GM19238 (cell line): ENCODE data around the gene SEMA3D.

Source experiments
- DNase-seq: peaks from one replicate; pipeline ENCODE4 v3.0.0; 2011; ENCODE audit warnings: low spot score; ENCODE audit not compliant: insufficient read length

Gene SEMA3D

GRCh38 chr7:85081392-85081791 lies 105.5 kb downstream of the SEMA3D start:
- DNase-seq: no peak

DNA sequence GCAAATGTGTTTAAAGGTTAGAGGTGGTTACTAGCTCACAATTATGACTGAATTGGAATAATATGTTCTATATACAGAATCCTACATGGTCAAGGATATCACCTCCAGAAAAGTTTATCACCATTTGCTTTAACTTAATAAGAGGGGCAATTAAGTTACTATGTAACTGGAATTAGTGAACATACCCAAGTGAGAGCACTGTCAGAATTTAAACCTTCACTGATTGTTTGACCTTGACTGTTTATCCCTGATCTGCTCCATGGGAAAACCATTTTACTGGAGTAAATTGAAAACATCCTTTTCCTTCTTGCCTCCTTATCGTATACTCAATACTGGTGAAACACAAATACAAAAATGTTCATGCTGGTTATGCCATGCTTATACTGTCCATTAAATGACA lies 107.4 kb downstream of the SEMA3D start:
- no peak for DNase-seq

DNA sequence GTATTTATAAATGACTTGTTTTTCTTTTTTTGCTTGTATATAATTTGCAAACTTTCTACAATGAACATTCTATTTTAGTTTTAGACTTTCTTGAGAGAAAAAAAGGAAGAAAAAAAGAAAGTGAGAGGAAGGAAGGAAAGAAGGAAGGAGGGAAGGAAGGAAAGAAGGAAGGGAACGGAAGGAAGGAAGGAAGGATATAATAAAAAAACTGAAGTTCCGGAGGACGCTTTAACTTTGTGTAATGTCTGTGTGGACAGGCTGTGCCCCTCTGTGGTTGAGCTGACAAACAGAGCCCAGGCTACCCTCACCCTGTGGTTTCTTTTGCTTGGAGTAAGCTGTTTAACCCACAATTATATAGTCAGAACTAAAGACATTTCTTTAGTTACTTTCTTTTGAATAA lies 108.7 kb downstream of the SEMA3D start:
- no peak for DNase-seq

DNA sequence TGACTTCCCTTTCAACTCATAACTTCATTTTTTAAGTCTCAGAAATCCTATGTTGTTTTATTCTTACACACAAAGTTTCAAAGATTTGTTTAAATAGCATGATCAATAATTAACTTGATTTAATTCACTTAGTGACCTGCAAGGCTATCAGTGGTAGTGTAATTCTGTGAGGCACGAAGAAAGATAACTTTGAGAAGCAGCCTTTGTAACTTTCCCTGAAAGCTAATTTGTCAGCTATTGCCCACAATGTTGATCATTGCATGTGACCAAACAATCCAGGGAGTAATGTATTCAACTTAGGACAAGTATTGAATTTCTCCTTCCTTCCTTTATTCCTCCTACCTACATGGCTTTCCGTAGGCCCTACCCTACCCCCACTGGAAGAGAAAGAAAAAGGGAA lies 111.0 kb downstream of the SEMA3D start:
- no peak for DNase-seq

- DNase-seq: no peak
Measured at GRCh38 chr7:85074992-85075391, 111.9 kb downstream of the SEMA3D start.

DNA sequence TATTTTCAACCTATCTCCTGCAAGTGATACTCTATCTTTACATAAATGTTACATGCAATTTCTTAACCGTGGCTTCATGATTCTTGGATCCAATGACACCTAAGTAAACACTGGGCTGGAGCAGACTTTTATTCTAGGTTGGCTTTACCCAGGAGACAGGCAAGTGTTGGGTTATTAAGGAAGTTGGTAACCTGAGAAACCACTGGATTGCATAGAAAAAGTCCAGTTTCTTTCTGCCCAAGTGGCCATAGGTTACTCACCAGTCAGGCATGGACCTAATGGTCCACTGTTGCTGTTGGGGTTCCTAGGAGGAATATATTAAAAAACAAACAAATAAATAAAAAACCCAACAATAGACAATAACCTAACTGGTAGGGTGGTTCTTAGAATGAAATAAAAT lies 112.8 kb downstream of the SEMA3D start:
- DNase-seq: no peak

- no peak for DNase-seq
Measured at GRCh38 chr7:85070967-85071628, 115.8 kb downstream of the SEMA3D start.

GRCh38 chr7:85068799-85069198 lies 118.1 kb downstream of the SEMA3D start:
- no peak for DNase-seq

DNA sequence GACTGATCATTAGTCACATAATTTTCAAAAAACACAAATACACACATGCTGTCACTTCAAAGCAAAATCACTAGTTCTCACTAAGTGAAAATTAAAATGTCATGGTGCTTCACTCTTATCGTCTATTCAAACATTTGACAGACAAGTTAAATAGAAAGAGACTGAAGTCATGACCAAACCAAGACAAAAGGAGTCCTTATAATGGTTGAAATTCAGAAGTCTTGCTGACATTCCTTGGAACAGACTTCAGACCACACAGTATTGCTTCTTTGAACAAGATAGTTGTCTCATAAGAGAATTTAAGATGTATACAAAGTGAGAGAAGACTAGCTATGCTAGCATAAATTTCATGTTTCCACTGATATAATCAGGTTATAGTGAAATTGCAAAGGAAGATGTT lies 119.5 kb downstream of the SEMA3D start:
- no peak for DNase-seq

DNA sequence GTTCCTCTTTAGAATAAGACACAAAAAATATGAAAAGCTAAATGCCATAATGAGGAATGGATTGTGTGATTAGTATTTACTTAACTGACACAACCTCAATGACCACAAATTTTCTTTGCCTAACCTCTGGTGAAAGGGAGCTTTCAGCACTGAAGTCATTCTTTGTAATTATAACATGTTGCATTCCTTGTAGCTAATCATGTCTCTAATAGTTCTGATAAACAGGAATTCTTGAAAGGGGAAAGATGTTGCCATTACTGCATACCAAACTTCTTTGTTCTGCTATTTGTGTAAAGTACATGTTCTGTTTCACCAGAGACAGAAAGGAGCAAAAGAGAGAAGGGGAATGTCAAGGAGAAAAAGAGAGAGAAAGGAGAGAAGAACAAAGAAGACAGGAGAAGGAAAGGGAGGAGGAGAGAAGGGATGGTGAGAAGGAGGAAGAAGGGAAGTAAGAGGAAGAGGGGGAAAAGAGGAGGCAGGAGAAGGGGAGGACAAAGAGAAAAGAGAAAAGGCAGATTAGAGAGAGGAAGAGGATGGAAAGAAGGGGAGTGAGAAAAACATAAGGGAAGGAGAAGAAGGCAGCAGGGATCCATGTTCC lies 120.9 kb downstream of the SEMA3D start:
- no peak for DNase-seq

DNA sequence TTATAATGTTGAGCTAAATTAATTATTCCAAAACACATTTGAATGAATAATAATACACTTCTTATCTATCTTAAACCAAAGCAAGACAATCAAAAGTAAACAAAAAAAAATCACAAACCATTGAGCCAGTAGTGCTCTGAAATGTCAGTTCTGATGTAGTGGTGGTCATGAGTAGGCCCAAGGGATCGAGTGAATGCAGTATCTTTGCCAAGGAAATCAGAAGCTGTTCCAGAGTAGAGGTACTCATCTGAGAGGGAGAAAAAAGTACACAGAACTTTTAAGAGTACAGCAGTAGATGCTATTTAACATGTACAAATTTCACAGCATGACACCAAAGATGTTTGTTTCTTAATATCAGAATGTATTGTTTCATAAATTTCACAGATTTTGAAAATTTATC lies 121.5 kb downstream of the SEMA3D start:
- no peak for DNase-seq

DNA sequence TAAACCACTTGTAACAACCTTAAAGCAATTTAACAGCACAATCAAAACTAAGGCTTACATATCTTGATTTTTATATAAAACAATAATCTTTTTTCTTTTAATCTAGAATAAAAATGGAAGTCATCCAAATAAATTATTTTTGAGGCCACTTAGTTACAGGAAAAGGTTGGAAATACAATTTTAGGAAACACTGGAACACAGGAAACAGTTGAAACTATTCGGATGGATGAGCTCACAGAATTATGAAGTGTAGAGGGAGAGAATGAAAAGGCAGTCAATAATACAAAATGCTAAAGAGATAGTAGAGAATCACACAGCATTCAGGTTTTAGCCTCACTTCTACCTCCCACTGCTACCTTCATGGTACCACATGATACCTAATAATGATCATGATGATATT lies 124.2 kb downstream of the SEMA3D start:
- no peak for DNase-seq

DNA sequence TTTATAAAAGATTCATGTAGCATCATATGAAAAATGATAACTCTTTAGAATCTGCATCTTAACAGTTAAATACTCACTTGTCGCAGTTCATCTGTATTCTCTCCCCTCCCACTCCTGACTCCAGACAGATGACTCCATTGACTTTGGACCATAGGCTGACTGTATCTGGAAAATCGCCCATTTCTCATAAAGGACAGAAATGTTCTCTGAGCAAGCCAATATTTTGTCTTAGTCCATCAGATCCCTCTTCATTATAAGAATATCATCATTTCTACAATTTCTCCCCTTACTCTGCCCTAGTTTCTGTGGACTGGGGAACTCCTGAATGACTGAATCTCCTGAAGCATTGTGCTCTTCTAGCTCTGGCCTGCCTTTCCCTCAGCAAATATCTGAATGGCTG lies 125.4 kb downstream of the SEMA3D start:
- no peak for DNase-seq

DNA sequence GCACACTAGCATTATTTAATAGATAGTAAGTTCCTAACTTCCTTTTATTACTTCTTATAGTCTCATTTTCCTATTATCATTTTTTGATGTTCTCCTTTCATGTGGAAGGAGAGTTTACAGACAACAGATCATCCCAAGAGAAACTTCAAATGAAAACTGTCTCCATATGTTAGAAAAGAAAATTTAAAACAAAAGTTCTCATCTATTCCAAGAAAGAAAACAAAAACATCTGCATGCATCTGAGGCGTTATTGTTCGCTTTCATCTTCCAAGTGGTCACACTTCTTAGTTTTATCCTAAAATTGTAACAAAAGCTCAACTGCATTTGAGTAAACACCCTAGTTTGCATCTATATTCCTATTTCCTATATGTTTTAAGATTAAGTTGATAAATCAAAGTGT lies 126.2 kb downstream of the SEMA3D start:
- no peak for DNase-seq

GRCh38 chr7:85055906-85056305 lies 130.9 kb downstream of the SEMA3D start:
- no peak for DNase-seq

- no peak for DNase-seq
Measured at GRCh38 chr7:85055196-85055595, 131.7 kb downstream of the SEMA3D start.

DNA sequence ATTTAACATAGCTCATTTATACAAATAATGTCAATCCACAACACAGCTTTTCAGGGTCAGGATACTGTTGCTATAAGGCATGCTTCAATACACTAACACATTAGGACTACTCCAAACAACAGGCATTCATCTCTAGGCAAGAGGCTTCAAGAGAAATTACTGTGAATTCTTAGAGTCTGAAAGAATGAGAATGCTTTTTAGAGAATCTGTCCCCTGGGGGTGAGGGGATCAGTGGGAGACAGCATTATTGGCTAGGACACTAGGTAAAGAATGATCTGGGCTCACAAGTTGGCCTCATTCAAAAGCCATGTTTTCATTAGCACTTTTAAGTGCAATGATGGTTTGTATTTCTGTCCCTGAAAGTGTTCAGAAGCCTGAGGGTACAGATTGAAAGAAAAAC lies 132.6 kb downstream of the SEMA3D start:
- DNase-seq: no peak

GRCh38 chr7:85052894-85053293 lies 134.0 kb downstream of the SEMA3D start:
- no peak for DNase-seq

DNA sequence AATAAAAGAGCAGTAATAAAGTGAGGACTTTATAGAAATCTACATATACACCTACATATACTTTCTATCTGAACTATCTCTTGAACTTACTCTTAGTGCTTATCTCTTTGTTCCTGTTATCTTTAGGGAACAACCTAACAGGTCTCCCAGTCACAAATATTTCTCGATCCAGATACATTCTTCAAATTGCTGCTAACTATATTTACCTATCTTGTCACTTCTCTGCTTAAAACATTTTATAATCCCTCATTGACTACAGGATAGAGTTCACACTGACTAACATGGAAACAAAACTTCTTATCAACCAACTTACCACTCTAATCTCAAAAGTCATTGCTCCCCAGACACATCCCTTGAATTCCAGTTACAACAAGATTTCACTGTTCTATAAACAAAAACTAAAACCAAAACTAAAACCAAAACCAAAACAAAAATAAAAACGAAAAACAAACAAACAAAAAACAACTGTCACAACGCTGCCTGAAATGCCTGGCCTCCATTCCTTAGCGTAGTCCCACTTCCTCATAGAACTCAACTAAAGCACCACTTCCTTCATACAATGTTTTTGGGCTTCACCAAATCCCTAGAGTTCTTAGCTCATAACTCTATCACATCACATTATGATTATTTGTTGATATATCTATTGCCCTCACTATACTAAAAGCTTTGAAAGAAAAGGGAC lies 134.7 kb downstream of the SEMA3D start:
- DNase-seq: no peak

- DNase-seq: no peak
Measured at GRCh38 chr7:85046534-85046933, 140.3 kb downstream of the SEMA3D start.

- no peak for DNase-seq
Measured at GRCh38 chr7:85041605-85042216, 145.1 kb downstream of the SEMA3D start.

- no peak for DNase-seq
Measured at GRCh38 chr7:85039196-85039923, 147.5 kb downstream of the SEMA3D start.
